Measurements from ENCODE around the gene ADGRA1.

The ADGRA1 gene

DNA sequence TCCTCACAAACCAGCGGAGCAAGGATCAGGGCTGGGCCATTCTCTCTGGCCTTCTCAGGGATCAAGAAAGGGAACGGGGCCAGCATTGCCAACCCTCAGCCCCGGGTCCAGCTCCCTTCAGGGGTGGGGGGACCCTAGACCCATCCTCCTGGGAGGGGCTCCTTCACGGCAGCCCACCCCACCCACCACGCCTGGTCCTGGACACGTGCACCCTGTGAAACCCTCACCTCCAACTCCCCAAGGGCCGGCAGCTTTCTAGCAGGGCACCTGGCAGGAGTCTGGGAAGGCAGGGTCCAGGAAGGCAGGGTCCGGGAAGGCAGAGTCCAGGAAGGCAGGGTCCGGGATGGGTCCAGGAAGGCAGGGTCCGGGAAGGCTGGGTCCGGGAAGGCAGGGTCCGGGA, 46.6 kb upstream of the ADGRA1 start:
- Histone ChIP-seq H3K36me3 (no peaks in the 10 kb centered on the region), H3K27me3 (peaks cover 0 to 66% of the 10 kb centered on the region in 2 donors), H3K4me1 (no peaks in the 10 kb centered on the region), H3K4me3 (no peak overlapping the region), H3K9me3 (no peaks in the 10 kb centered on the region), H3K27ac (no peak overlapping the region)
- intact Hi-C loops (cut with DNase I; ENCODE audit: low total_unique reads), result no loop called here
- TF ChIP-seq, protein P1, sequence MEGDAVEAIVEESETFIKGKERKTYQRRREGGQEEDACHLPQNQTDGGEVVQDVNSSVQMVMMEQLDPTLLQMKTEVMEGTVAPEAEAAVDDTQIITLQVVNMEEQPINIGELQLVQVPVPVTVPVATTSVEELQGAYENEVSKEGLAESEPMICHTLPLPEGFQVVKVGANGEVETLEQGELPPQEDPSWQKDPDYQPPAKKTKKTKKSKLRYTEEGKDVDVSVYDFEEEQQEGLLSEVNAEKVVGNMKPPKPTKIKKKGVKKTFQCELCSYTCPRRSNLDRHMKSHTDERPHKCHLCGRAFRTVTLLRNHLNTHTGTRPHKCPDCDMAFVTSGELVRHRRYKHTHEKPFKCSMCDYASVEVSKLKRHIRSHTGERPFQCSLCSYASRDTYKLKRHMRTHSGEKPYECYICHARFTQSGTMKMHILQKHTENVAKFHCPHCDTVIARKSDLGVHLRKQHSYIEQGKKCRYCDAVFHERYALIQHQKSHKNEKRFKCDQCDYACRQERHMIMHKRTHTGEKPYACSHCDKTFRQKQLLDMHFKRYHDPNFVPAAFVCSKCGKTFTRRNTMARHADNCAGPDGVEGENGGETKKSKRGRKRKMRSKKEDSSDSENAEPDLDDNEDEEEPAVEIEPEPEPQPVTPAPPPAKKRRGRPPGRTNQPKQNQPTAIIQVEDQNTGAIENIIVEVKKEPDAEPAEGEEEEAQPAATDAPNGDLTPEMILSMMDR (IDR thresholded peaks at IDR 0.05), result no peak
- DNase-seq, result no peak

GRCh38 chr10:133042061-133042460, 45.7 kb upstream of the ADGRA1 start:
- Histone ChIP-seq H3K4me3 (no peak overlapping the region), H3K4me1 (no peaks in the 10 kb centered on the region), H3K9me3 (no peaks in the 10 kb centered on the region), H3K27me3 (peaks cover 0 to 66% of the 10 kb centered on the region in 2 donors), H3K27ac (no peak overlapping the region), H3K36me3 (no peaks in the 10 kb centered on the region)
- no peak for DNase-seq
- intact Hi-C loops (cut with DNase I; ENCODE audit: low total_unique reads), result no loop called here
- TF ChIP-seq, protein P1 (IDR thresholded peaks at IDR 0.05), result no peak

DNA sequence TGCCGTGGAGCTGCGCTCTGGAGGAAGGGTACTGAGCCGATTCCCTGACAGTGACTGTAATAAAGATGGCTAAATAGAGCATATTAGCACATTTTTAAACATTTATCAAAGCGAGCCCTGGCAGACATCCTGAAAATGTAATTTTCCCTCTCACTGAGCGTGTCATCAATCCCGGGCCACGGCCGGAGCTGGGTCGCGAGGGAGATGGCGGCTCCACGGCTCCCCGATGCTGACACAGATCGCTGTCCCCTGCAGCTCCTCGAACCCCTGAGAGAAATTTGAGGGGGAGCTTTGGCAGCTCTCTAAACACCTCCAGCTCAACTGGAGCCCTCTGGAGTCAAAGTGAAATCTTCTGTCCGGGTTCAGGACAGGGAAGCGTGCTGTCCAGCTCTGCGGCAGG, 44.9 kb upstream of the ADGRA1 start:
- intact Hi-C loops (cut with DNase I; ENCODE audit: low total_unique reads), result no loop called here

DNA sequence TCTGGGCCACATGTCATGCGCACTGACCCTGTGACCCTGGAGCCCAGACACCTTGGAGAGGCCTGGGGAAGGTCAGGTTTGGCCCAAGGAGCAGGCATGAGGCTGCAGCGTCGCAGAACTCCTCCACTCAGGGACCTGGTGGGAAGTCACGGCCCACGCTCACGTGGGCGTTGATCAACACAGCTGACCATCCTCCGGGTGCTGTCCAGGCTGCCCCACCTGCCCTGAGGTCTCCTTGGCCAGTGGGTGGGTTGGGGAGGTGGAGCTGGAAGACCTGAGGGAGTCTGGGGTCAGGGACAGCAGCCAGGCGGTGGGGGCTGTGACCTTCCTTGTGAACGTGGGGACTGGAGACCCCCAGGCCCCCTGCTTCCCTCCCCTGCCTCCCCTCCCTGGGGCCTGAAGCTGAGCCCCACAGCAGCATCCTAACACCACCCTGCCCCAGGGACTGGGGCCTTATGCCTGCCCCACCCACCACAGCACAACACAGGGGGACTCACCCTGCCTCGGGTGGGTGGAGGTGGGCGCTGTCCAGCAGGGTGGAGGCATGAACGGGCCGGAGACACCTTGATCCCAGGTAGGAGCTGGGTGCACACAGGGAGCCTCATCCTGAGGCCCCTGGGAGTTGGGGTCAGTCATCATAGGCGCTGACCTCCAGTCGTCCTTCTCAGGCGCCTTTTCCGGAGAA, 44.0 kb upstream of the ADGRA1 start:
- Histone ChIP-seq H3K36me3 (no peaks in the 10 kb centered on the region), H3K27ac (no peak overlapping the region), H3K9me3 (no peaks in the 10 kb centered on the region), H3K4me3 (no peak overlapping the region), H3K27me3 (peaks cover 0 to 66% of the 10 kb centered on the region in 2 donors), H3K4me1 (no peaks in the 10 kb centered on the region)
- DNase-seq, result no peak
- intact Hi-C loops (cut with DNase I; ENCODE audit: low total_unique reads), result no loop called here
- TF ChIP-seq, protein P1 (IDR thresholded peaks at IDR 0.05), result no peak

More for the DNA sequence above, 44.9 kb upstream of the ADGRA1 start:
- no peak overlapping the region for H3K4me3 ChIP-seq
- no peak for DNase-seq
- peaks cover 0 to 66% of the 10 kb centered on the region in 2 donors for H3K27me3 ChIP-seq
- no peak overlapping the region for H3K27ac ChIP-seq
- no peaks in the 10 kb centered on the region for H3K36me3 ChIP-seq
- TF ChIP-seq, protein P1 (IDR thresholded peaks at IDR 0.05), result no peak
- H3K9me3 ChIP-seq, result no peaks in the 10 kb centered on the region
- H3K4me1 ChIP-seq, result no peaks in the 10 kb centered on the region

DNA sequence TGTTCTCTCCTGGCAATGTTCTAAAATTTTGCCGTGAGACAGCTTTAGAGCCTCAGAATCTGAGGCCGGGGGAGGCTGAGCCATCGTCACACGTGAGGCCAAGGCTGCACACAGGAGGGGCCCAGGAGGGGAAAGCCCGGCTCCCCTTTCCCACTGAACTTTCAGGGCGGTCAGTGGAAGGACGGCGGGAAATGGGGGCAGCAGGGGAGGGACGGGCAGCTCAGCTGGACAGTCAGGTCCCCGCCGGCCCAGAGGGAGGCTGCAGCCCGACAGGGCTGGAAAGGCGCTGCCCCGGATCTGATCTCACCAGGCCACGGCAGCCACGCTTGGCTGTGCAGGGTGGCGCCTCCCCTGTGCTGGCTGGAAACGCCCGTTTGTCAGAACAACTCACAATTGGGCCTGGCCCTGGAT, 43.3 kb upstream of the ADGRA1 start:
- intact Hi-C loops (cut with DNase I; ENCODE audit: low total_unique reads), result no loop called here
- DNase-seq, result no peak
- Histone ChIP-seq H3K36me3 (no peaks in the 10 kb centered on the region), H3K4me1 (no peaks in the 10 kb centered on the region), H3K4me3 (no peak overlapping the region), H3K9me3 (no peaks in the 10 kb centered on the region), H3K27ac (no peak overlapping the region), H3K27me3 (peaks cover 0 to 65% of the 10 kb centered on the region in 2 donors)
- TF ChIP-seq, protein P1 (IDR thresholded peaks at IDR 0.05), result no peak

Data from tibial artery (tissue), 4 donors.